Endothelial cell (in vitro differentiated cells): ENCODE data around the gene MYH13. TPM values are rescaled to one million over a fixed set of nuclear protein-coding genes. Genes with fewer than 3 reads are reported as not detected.

Experiments used
- total RNA-seq: library from RNA; stranded (reverse); fragmentation: NEBNext Ultra II Directional; extraction: Animal tissue kit (Norgen Biotek cat#: 25700); gene quantifications from one replicate; pipeline ENCODE4 v1.2.1, GENCODE V29; 2021; ENCODE audit not compliant: unreplicated experiment

MYH13 gene
- total RNA-seq, 1 donor from 2014 or later: 0.05 TPM

Other genes with a start within 250 kb of the MYH13 start
- gene GAS7, start 174.4 kb downstream of the MYH13 start, total RNA-seq: 7.0 TPM
- gene MYH8, start 48.9 kb upstream of the MYH13 start, total RNA-seq: not detected
- not detected for gene MYH4, start 96.6 kb upstream of the MYH13 start, total RNA-seq
- not detected for gene MYH1, start 145.5 kb upstream of the MYH13 start, total RNA-seq
- 0.69 TPM for gene MYH2, start 176.7 kb upstream of the MYH13 start, total RNA-seq